CD4-positive, alpha-beta T cell (primary cell): ENCODE results near the gene KLF17. TPM values are rescaled to one million over a fixed set of nuclear protein-coding genes. Genes with fewer than 3 reads are reported as not detected.

Source experiments
- ATAC-seq: fragments of 200-7000 bp; cut with Tn5 transposase; one replicate; pipeline ENCODE4 v1.10.0; 2022; ENCODE audit warnings: mild to moderate bottlenecking; ENCODE audit not compliant: poor library complexity
- CTCF ChIA-PET: fragments of 350-600 bp; sonication (Branson Sonifier 250); formaldehyde crosslinking; loops from one replicate; lab custom pipeline; 2021; ENCODE audit warnings: antibody characterized with exemption, inconsistent platforms; lab: Charles Lee
- POLR2A ChIA-PET: fragments of 350-600 bp; sonication (Branson Sonifier 250); formaldehyde crosslinking; loops from one replicate; lab custom pipeline; 2021; ENCODE audit warnings: antibody characterized with exemption, inconsistent platforms; lab: Charles Lee
- DNase-seq, 14 experiments: peaks; one replicate each; pipeline ENCODE4 v3.0.0-alpha.2; 2013 to 2020; ENCODE audit warnings: mixed read lengths in 2 of 14
- H3K27ac ChIP-seq, 2 donors: one replicate each; pipeline versions ENCODE4 v1.5.1 to v1.7.0; 2013; ENCODE audit warnings: low read length in 2 of 2, low read depth in 1 of 2, mild to moderate bottlenecking in 1 of 2
- H3K27me3 ChIP-seq, 2 experiments: 1 replicate in 1 of 2; 2 replicates in 1 of 2; pipeline versions ENCODE4 v1.6.1 to v1.7.0; 2013; ENCODE audit warnings: low read length in 2 of 2, control low read depth in 1 of 2, mild to moderate bottlenecking in 1 of 2, moderate library complexity in 1 of 2; ENCODE audit not compliant: insufficient read depth in 2 of 2, control insufficient read depth in 1 of 2
- H3K36me3 ChIP-seq: one replicate; pipeline ENCODE4 v1.6.1; 2013; ENCODE audit warnings: low read length, control low read depth; ENCODE audit not compliant: insufficient read depth
- H3K4me1 ChIP-seq: one replicate; pipeline ENCODE4 v1.6.1; 2013; ENCODE audit warnings: low read length, control low read depth; ENCODE audit not compliant: insufficient read depth
- H3K4me3 ChIP-seq: one replicate; pipeline ENCODE4 v1.5.1; 2013; ENCODE audit warnings: mild to moderate bottlenecking, low read length, moderate library complexity
- H3K9me3 ChIP-seq, 2 experiments: 1 replicate in 1 of 2; 2 replicates in 1 of 2; pipeline versions ENCODE4 v1.6.1 to v1.7.0; 2013; ENCODE audit warnings: low read length in 2 of 2, mild to moderate bottlenecking in 2 of 2, control low read depth in 1 of 2, moderate library complexity in 1 of 2; ENCODE audit not compliant: control insufficient read depth in 1 of 2, insufficient read depth in 1 of 2
- H3K27ac Mint-ChIP-seq: one replicate; pipeline ENCODE4 v1.8.0; 2020; ENCODE audit warnings: mixed read lengths
- H3K27me3 Mint-ChIP-seq: one replicate; pipeline ENCODE4 v1.8.0; 2021; ENCODE audit warnings: mixed read lengths
- H3K36me3 Mint-ChIP-seq: one replicate; pipeline ENCODE4 v1.8.0; 2021; ENCODE audit warnings: low read depth, mixed read lengths
- H3K4me1 Mint-ChIP-seq: one replicate; pipeline ENCODE4 v1.8.0; 2021; ENCODE audit warnings: low read depth, mixed read lengths
- H3K4me3 Mint-ChIP-seq: one replicate; pipeline ENCODE4 v1.8.0; 2020; ENCODE audit warnings: mild to moderate bottlenecking, mixed read lengths
- H3K9me3 Mint-ChIP-seq: one replicate; pipeline ENCODE4 v1.8.0; 2020; ENCODE audit warnings: mixed read lengths
- CTCF ChIP-seq: fragments of 200-600 bp; IDR thresholded peaks from one replicate; pipeline ENCODE4 v1.8.0; 2022; ENCODE audit warnings: antibody characterized with exemption, mild to moderate bottlenecking
- intact Hi-C, 2 experiments: fragments of 100-400 bp; cut with DNase I in 1 of 2; cut with micrococcal nuclease in 1 of 2; formaldehyde crosslinking; loops; one replicate each; pipeline versions ENCODE4 v1.15.1 to v1.9.0; 2023 to 2025; cut with DNase I, micrococcal nuclease
- total RNA-seq, 174 experiments: library from RNA in 2 of 174; stranded (reverse) in 2 of 174; gene quantifications; one replicate each; pipeline ENCODE4 v1.2.3 and lab custom pipeline; 2021 to 2026

Gene KLF17
- total RNA-seq, 2 experiments from 2014 or later, result not detected

- ATAC-seq (no peak), DNase-seq (no peak)
- Mint-ChIP-seq H3K36me3 (no peaks in the 10 kb centered on the region), H3K4me1 (no peaks in the 10 kb centered on the region), H3K27ac (no peak overlapping the region), H3K4me3 (no peak overlapping the region), H3K27me3 (peaks cover 23% of the 10 kb centered on the region), H3K9me3 (peaks cover 10% of the 10 kb centered on the region)
- POLR2A ChIA-PET, result no interaction called here
- Histone ChIP-seq H3K27ac (no peak overlapping the region), H3K27me3 (peaks cover 3% of the 10 kb centered on the region in 2 experiments), H3K4me3 (no peak overlapping the region), H3K4me1 (no peaks in the 10 kb centered on the region), H3K9me3 (peaks cover 15 to 25% of the 10 kb centered on the region in 2 experiments), H3K36me3 (no peaks in the 10 kb centered on the region)
- intact Hi-C loops, result no loop called here
- no peak for TF ChIP-seq CTCF
- CTCF ChIA-PET, result interaction anchor here (1.4 kb wide), 1 partner anchor 9 kb away, joined by 3 read pairs; no protein-coding TSS in a partner anchor
Observed at GRCh38 chr1:44170281-44170823, 51.7 kb downstream of the KLF17 start.

- Histone ChIP-seq H3K36me3 (no peaks in the 10 kb centered on the region), H3K4me1 (no peaks in the 10 kb centered on the region), H3K9me3 (peaks cover 10 to 17% of the 10 kb centered on the region in 2 experiments), H3K27me3 (peaks cover 3% of the 10 kb centered on the region in 2 experiments), H3K4me3 (no peak overlapping the region), H3K27ac (no peak overlapping the region)
- ChIA-PET POLR2A (no interaction called here), CTCF (interaction anchor here (0.7 to 0.9 kb wide), 2 partner anchors 12 to 341 kb away, joined by 3 read pairs; no protein-coding TSS in a partner anchor)
- H3K4me1 Mint-ChIP-seq, result no peaks in the 10 kb centered on the region
- intact Hi-C loops, result no loop called here
- H3K36me3 Mint-ChIP-seq, result no peaks in the 10 kb centered on the region
- TF ChIP-seq CTCF, result no peak
- H3K4me3 Mint-ChIP-seq, result no peak overlapping the region
- H3K9me3 Mint-ChIP-seq, result peaks cover 2% of the 10 kb centered on the region
- H3K27ac Mint-ChIP-seq, result no peak overlapping the region
- peaks cover 16% of the 10 kb centered on the region for H3K27me3 Mint-ChIP-seq
- ATAC-seq (no peak), DNase-seq (no peak)
Observed at GRCh38 chr1:44174630-44175029, 56.0 kb downstream of the KLF17 start.

Other genes starting within 250 kb of the KLF17 start
- gene ARTN, start 185.0 kb upstream of the KLF17 start, total RNA-seq, result 1 to 10 TPM in 1 of 2 experiments, under 1 TPM in 1; 0.55 to 1.3 TPM
- 1 to 10 TPM; 6.3 to 7.4 TPM for gene IPO13, start 171.9 kb upstream of the KLF17 start, total RNA-seq
- gene DPH2, start 148.8 kb upstream of the KLF17 start, total RNA-seq, result 10 to 100 TPM; 10.3 to 12.0 TPM
- gene ATP6V0B, start 143.9 kb upstream of the KLF17 start, total RNA-seq, result 10 to 100 TPM; 42.9 to 47.0 TPM
- gene B4GALT2, start 139.6 kb upstream of the KLF17 start, total RNA-seq, result under 1 TPM; 0.22 to 0.34 TPM
- 1 to 10 TPM in 1 of 2 experiments, under 1 TPM in 1; 0.98 to 1.4 TPM for gene CCDC24, start 127.2 kb upstream of the KLF17 start, total RNA-seq
- gene SLC6A9, start 87.4 kb upstream of the KLF17 start, total RNA-seq, result under 1 TPM in 1 of 2 experiments, not detected in 1; 0.17 TPM
- not detected for gene KLF18, start 22.8 kb downstream of the KLF17 start, total RNA-seq
- gene DMAP1, start 94.7 kb downstream of the KLF17 start, total RNA-seq, result 10 to 100 TPM; 53.4 to 56.9 TPM
- gene ERI3, start 236.4 kb downstream of the KLF17 start, total RNA-seq, result 10 to 100 TPM; 19.7 to 20.7 TPM